CD4-positive, CD25-positive, alpha-beta regulatory T cell (primary cell): Measurements from ENCODE around the gene PDE4D. TPM values are rescaled to one million over a fixed set of nuclear protein-coding genes. Genes with fewer than 3 reads are reported as not detected.

ENCODE experiments used
- ATAC-seq, 2 donors: fragments of 150-1000 bp; cut with Tn5 transposase; one replicate each; pipeline ENCODE4 v1.10.0; 2021; ENCODE audit warnings: low read depth in 2 of 2, moderate number of reproducible peaks in 2 of 2, moderate library complexity in 1 of 2
- DNase-seq, 3 donors: peaks; one replicate each; pipeline versions ENCODE4 v3.0.0 to v3.0.0-alpha.2; 2012 to 2022; ENCODE audit warnings: mixed read lengths in 1 of 3
- H3K27ac ChIP-seq: one replicate; pipeline ENCODE4 v1.7.0; 2013; ENCODE audit warnings: mild to moderate bottlenecking, low read length; ENCODE audit not compliant: insufficient read depth, poor library complexity, severe bottlenecking
- H3K27me3 ChIP-seq: one replicate; pipeline ENCODE4 v1.7.0; 2013; ENCODE audit warnings: low read length; ENCODE audit not compliant: control insufficient read depth, insufficient read depth
- H3K36me3 ChIP-seq: one replicate; pipeline ENCODE4 v1.7.0; 2013; ENCODE audit warnings: mild to moderate bottlenecking, low read length, moderate library complexity; ENCODE audit not compliant: control insufficient read depth, insufficient read depth
- H3K4me1 ChIP-seq: 2 replicates; pipeline ENCODE4 v1.7.0; 2013; ENCODE audit warnings: mild to moderate bottlenecking, low read length; ENCODE audit not compliant: insufficient read depth, control insufficient read depth, poor library complexity, severe bottlenecking
- H3K4me3 ChIP-seq: one replicate; pipeline ENCODE4 v1.7.0; 2013; ENCODE audit warnings: low read depth, mild to moderate bottlenecking, low read length, moderate library complexity
- H3K9me3 ChIP-seq, 2 experiments: 1 replicate in 1 of 2; 2 replicates in 1 of 2; pipeline ENCODE4 v1.7.0; 2013; ENCODE audit warnings: low read length in 2 of 2, mild to moderate bottlenecking in 1 of 2, moderate library complexity in 1 of 2; ENCODE audit not compliant: control insufficient read depth in 2 of 2
- H3K27ac Mint-ChIP-seq, 3 donors: one replicate each; pipeline ENCODE4 v1.8.0; 2020 to 2022; ENCODE audit warnings: mild to moderate bottlenecking in 3 of 3, mixed read lengths in 3 of 3, moderate library complexity in 2 of 3
- H3K27me3 Mint-ChIP-seq: one replicate; pipeline ENCODE4 v1.8.0; 2022; ENCODE audit warnings: mild to moderate bottlenecking, mixed read lengths
- H3K36me3 Mint-ChIP-seq: one replicate; pipeline ENCODE4 v1.8.0; 2020; ENCODE audit warnings: mixed read lengths
- H3K4me1 Mint-ChIP-seq, 4 donors: one replicate each; pipeline ENCODE4 v1.8.0; 2020 to 2022; ENCODE audit warnings: mixed read lengths in 4 of 4, mild to moderate bottlenecking in 1 of 4
- H3K4me3 Mint-ChIP-seq, 4 donors: one replicate each; pipeline ENCODE4 v1.8.0; 2020 to 2022; ENCODE audit warnings: mild to moderate bottlenecking in 4 of 4, mixed read lengths in 4 of 4, moderate library complexity in 3 of 4
- H3K9me3 Mint-ChIP-seq, 7 donors: one replicate each; pipeline ENCODE4 v1.8.0; 2020 to 2022; ENCODE audit warnings: mixed read lengths in 7 of 7, mild to moderate bottlenecking in 3 of 7, moderate library complexity in 2 of 7
- polyA plus RNA-seq, 4 donors: library from polyadenylated mRNA; unstranded; fragments of 300-500 nt; fragmentation: Illumina TruSeq; gene quantifications; one replicate each; pipeline ENCODE4 v1.2.3, GENCODE V29; 2021
- total RNA-seq: library from RNA; stranded (reverse); gene quantifications from one replicate; pipeline ENCODE4 v1.2.3, GENCODE V29; 2022

The PDE4D gene
- total and polyA plus RNA-seq, 5 donors from 2014 or later = 2.1 to 39.9 (median 4.8) TPM

DNA sequence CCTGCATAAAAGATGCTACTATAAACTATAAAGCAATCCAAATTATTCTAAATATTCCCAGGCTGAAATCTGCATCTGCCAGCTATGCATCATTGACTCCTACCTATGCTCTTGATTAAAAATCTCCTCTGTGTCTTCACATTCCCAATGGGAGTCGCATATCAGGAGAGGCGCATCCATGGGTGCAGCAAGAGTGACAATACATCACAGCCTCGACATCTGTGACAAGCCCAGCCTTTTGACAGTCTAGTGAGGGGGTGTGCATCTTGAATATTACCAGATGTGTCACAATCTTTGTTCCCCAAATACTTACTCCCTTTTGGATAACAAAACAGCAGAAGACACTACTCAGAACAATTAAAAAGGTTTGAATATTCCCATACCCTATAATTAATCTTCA lies 171.8 kb downstream of the PDE4D start:
- Histone ChIP-seq H3K36me3 (no peaks in the 10 kb centered on the region), H3K9me3 (no peaks in the 10 kb centered on the region), H3K27ac (no peak overlapping the region), H3K27me3 (no peaks in the 10 kb centered on the region), H3K4me1 (no peaks in the 10 kb centered on the region), H3K4me3 (no peak overlapping the region)
- Mint-ChIP-seq H3K4me3 (no peak overlapping the region), H3K36me3 (no peaks in the 10 kb centered on the region), H3K9me3 (peaks cover 0 to 2% (median 0%) of the 10 kb centered on the region in 7 donors), H3K4me1 (peaks cover 0 to 3% (median 0%) of the 10 kb centered on the region in 4 donors), H3K27me3 (peaks cover 10% of the 10 kb centered on the region), H3K27ac (peak overlapping the region in 1 of 3 donors; percentile 4)
- DNase-seq (no peak), ATAC-seq (no peak)

DNA sequence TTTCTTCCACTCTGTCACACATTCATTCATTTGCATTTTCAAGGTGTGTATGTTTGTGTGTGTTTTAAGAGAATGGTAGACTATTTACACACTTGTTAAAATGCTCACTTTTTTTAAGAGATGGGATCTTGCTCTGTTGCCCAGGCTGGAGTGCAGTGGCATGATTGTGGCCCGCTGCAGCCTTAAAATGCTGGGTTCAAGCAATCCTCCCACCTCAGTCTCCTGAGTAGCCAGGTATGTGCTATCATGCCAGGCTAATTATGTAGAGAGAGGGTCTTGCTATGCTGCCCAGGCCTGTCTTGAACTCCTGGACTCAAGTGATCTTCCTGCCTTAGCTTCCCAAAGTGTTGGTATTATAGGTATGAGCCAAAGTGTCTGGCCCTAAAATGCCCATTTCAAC lies 173.5 kb downstream of the PDE4D start:
- peaks cover 0 to 3% (median 0%) of the 10 kb centered on the region in 4 donors for H3K4me1 Mint-ChIP-seq
- DNase-seq = no peak
- H3K9me3 Mint-ChIP-seq = peaks cover 0 to 5% (median 2%) of the 10 kb centered on the region in 7 donors
- Histone ChIP-seq H3K9me3 (no peaks in the 10 kb centered on the region), H3K27me3 (no peaks in the 10 kb centered on the region), H3K36me3 (no peaks in the 10 kb centered on the region), H3K27ac (no peak overlapping the region), H3K4me3 (no peak overlapping the region), H3K4me1 (no peaks in the 10 kb centered on the region)
- H3K27me3 Mint-ChIP-seq = peaks cover 10% of the 10 kb centered on the region
- H3K36me3 Mint-ChIP-seq = no peaks in the 10 kb centered on the region
- H3K4me3 Mint-ChIP-seq = no peak overlapping the region
- H3K27ac Mint-ChIP-seq = no peak overlapping the region
- no peak for ATAC-seq

DNA sequence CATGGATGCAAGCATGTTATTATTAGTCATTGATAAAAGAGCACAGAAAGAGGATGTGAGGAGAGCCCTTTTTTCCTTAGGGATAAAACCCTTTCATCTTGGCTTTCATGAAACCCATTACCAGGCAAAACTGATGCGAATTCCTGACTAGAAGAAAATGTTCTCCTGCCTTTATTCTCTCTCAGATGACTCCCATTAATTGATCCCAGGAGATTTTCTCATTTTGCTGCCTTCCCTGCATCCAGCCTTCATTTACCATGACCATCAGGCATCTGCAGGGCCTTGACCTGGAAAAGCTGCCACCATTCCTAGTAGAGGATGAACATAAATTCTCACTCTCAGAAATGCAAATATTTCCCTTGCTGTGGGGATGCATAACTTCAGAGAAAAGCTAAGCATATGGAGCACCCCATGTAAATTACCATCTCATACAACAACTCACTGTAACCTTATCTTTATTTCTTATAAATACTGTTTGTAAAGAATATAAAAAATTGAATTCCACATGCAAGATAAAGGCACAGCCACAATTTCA lies 176.5 kb downstream of the PDE4D start:
- Histone ChIP-seq H3K36me3 (no peaks in the 10 kb centered on the region), H3K27me3 (no peaks in the 10 kb centered on the region), H3K9me3 (peaks cover 3 to 8% of the 10 kb centered on the region in 2 experiments), H3K4me3 (no peak overlapping the region), H3K27ac (no peak overlapping the region), H3K4me1 (no peaks in the 10 kb centered on the region)
- ATAC-seq (no peak), DNase-seq (no peak)
- Mint-ChIP-seq H3K36me3 (no peaks in the 10 kb centered on the region), H3K27ac (no peak overlapping the region), H3K4me3 (no peak overlapping the region), H3K4me1 (no peaks in the 10 kb centered on the region), H3K27me3 (no peaks in the 10 kb centered on the region), H3K9me3 (peaks cover 0 to 11% (median 5%) of the 10 kb centered on the region in 7 donors)

DNA sequence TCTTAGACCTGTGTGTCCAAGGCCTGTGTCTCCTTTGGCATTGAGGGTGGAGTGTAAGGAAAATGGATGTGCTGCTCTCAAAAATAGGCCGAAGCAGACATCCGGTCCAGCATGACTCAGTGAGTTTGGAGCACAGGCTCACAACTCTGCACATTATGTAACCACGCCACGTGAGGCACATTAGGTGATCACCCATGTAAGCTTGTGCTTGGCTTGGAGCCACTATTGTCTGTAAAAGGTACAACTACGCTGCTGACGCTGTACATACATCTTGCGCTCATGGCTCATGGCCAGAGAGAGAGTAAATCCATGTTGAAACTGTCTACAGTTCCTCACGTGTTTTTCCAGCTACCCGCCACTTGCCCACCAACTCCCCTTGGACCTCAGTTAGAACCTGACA lies 177.5 kb downstream of the PDE4D start:
- DNase-seq = no peak
- ATAC-seq = no peak
- no peak overlapping the region for H3K4me3 ChIP-seq
- Mint-ChIP-seq H3K27me3 (no peaks in the 10 kb centered on the region), H3K27ac (no peak overlapping the region), H3K4me3 (no peak overlapping the region), H3K9me3 (peaks cover 0 to 11% (median 5%) of the 10 kb centered on the region in 7 donors), H3K4me1 (no peaks in the 10 kb centered on the region), H3K36me3 (no peaks in the 10 kb centered on the region)
- H3K4me1 ChIP-seq = no peaks in the 10 kb centered on the region
- no peaks in the 10 kb centered on the region for H3K27me3 ChIP-seq
- H3K27ac ChIP-seq = no peak overlapping the region
- no peaks in the 10 kb centered on the region for H3K36me3 ChIP-seq
- H3K9me3 ChIP-seq = peaks cover 3 to 8% of the 10 kb centered on the region in 2 experiments

DNA sequence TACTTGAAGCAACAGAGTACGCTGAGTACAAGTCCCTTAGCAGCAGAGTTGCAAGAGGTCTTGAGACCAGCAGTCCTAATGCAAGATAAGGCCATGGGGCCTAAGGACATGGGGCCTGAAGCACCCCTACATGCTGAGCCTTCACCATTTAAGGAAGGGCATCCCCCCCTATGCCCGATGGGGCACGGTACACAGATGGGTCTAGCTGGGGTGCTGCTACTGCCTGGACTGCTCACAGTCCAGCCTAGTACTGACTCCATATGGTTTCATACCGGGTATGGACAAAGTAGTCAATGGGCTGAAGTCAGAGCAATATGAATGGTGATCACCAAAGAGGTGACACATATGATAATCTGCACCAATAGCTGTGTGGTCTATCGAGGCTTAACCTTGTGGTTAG lies 178.3 kb downstream of the PDE4D start:
- Mint-ChIP-seq H3K9me3 (peaks cover 0 to 11% (median 5%) of the 10 kb centered on the region in 7 donors), H3K27me3 (no peaks in the 10 kb centered on the region), H3K4me3 (no peak overlapping the region), H3K4me1 (no peaks in the 10 kb centered on the region), H3K27ac (no peak overlapping the region), H3K36me3 (no peaks in the 10 kb centered on the region)
- H3K4me3 ChIP-seq = no peak overlapping the region
- peaks cover 3 to 8% of the 10 kb centered on the region in 2 experiments for H3K9me3 ChIP-seq
- no peak for DNase-seq
- H3K4me1 ChIP-seq = no peaks in the 10 kb centered on the region
- ATAC-seq = no peak
- H3K27me3 ChIP-seq = no peaks in the 10 kb centered on the region
- no peak overlapping the region for H3K27ac ChIP-seq
- no peaks in the 10 kb centered on the region for H3K36me3 ChIP-seq

- no peaks in the 10 kb centered on the region for H3K36me3 Mint-ChIP-seq
- no peak overlapping the region for H3K27ac Mint-ChIP-seq
- no peak for DNase-seq
- H3K27me3 Mint-ChIP-seq = no peaks in the 10 kb centered on the region
- no peaks in the 10 kb centered on the region for H3K4me1 ChIP-seq
- no peaks in the 10 kb centered on the region for H3K4me1 Mint-ChIP-seq
- no peak overlapping the region for H3K27ac ChIP-seq
- no peak for ATAC-seq
- peaks cover 3 to 8% of the 10 kb centered on the region in 2 experiments for H3K9me3 ChIP-seq
- peaks cover 0 to 11% (median 5%) of the 10 kb centered on the region in 7 donors for H3K9me3 Mint-ChIP-seq
- H3K36me3 ChIP-seq = no peaks in the 10 kb centered on the region
- no peak overlapping the region for H3K4me3 ChIP-seq
- H3K4me3 Mint-ChIP-seq = no peak overlapping the region
- H3K27me3 ChIP-seq = no peaks in the 10 kb centered on the region
Measured at GRCh38 chr5:59713498-59713844, 180.1 kb downstream of the PDE4D start.

DNA sequence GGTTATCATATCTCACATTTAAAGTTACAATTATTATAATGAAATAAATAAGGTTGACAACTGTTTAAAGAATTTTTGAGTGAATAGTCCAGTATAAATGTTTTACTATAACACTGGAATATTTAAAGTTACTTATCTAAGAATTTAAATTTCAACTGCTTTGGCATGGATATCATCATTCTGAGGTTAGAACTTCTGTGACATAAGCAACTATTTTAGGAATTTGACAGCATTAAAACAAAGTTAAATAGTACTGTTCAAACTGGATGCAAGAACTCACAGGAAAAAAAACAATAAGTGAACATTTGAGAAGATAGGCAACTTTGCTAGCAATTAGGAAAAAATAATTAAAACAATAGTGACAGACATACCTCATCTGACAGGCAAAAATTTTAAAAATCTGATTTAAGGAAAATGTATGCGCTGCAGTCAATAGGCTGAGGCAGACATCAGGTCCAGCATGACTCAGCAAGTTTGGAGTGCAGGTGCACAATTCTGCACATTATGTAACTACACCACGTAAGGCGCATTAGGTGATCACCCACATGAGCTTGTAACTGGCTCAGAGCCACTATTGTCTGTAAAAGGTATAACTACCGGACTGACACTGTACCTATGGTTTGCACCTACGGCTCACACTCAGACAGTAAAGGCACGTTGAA lies 180.6 kb downstream of the PDE4D start:
- Histone ChIP-seq H3K27me3 (no peaks in the 10 kb centered on the region), H3K27ac (no peak overlapping the region), H3K4me1 (no peaks in the 10 kb centered on the region), H3K4me3 (no peak overlapping the region), H3K9me3 (peaks cover 3 to 8% of the 10 kb centered on the region in 2 experiments), H3K36me3 (no peaks in the 10 kb centered on the region)
- H3K4me3 Mint-ChIP-seq = no peak overlapping the region
- DNase-seq (peak in 2 of 3 donors; percentile 4 to 15), ATAC-seq (no peak)
- peaks cover 0 to 11% (median 5%) of the 10 kb centered on the region in 7 donors for H3K9me3 Mint-ChIP-seq
- no peaks in the 10 kb centered on the region for H3K4me1 Mint-ChIP-seq
- H3K36me3 Mint-ChIP-seq = no peaks in the 10 kb centered on the region
- H3K27me3 Mint-ChIP-seq = no peaks in the 10 kb centered on the region
- H3K27ac Mint-ChIP-seq = no peak overlapping the region

GRCh38 chr5:59711310-59711709 lies 182.2 kb downstream of the PDE4D start:
- H3K4me3 ChIP-seq = no peak overlapping the region
- no peak for ATAC-seq
- no peaks in the 10 kb centered on the region for H3K4me1 ChIP-seq
- Mint-ChIP-seq H3K36me3 (no peaks in the 10 kb centered on the region), H3K27me3 (no peaks in the 10 kb centered on the region), H3K9me3 (peaks cover 0 to 11% (median 3%) of the 10 kb centered on the region in 7 donors), H3K4me3 (no peak overlapping the region), H3K27ac (no peak overlapping the region), H3K4me1 (no peaks in the 10 kb centered on the region)
- H3K27me3 ChIP-seq = no peaks in the 10 kb centered on the region
- no peak overlapping the region for H3K27ac ChIP-seq
- DNase-seq = no peak
- H3K9me3 ChIP-seq = peaks cover 3 to 8% of the 10 kb centered on the region in 2 experiments
- H3K36me3 ChIP-seq = no peaks in the 10 kb centered on the region
